Right renal cortex interstitium (tissue), 3 donors: ENCODE measurements around the gene ANKRD50. TPM values are rescaled to one million over a fixed set of nuclear protein-coding genes. Genes with fewer than 3 reads are reported as not detected.
A peak's percentile ranks its signal among the peaks of the same experiment; 100 is the strongest.

ENCODE experiments used
- DNase-seq, 3 donors: peaks; one replicate each; pipeline ENCODE4 v3.0.0-alpha.2; 2013; ENCODE audit warnings: low read depth in 3 of 3, low spot score in 2 of 3
- polyA plus RNA-seq, 3 donors: library from polyadenylated mRNA; unstranded; fragments of 120-200 nt; gene quantifications; one replicate each; pipeline ENCODE4 v1.2.1, GENCODE V29; 2013; ENCODE audit not compliant: insufficient read length in 3 of 3

The ANKRD50 gene
- polyA plus RNA-seq = 10 to 100 TPM; 39.5 to 47.2 (median 40.5) TPM

DNA sequence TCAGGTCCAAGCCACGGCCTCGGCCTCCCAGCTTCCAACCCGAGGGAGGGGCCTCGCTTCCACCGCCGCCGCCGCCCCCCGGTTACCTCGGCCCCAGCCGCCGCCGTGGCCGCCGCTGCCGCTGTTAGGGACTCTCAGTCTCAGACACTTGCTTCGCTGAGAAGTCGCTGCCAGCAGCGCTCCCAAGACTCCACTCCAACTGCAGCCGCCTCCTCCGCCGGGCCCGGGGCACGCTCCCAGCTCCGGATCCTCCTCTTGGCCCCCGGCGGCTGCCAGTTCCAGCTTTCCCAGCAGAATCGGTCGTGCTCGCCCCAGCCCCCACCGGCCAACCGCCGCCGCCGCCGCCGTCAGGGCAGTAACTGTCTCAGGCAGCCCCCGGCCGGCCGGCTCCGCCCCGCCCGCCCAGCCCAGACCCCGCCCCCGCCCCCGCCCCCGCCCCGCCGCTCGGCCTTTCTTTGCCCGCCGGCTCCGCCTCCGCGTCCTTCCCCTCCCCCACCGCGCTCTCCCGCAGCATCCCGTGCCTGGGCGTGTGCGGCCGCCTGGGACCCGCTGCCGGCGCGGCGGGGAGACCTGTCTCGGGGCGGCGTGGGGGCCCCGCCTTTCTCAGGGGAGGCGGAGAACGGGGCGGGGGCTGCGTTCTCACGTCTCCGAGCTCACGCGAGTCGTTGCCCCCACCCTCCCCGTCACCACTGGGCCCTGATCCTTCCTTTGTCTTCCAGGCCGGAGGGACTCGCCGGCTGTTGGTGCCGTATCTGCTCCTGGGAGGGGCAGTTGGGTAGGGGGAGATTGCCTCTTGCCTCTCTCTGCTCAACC is at the start of gene ANKRD50:
Gene ANKRD50 (minus strand): TSS at position 361 of the 813 bp plus-strand sequence. CDS start 2,221 bp downstream, outside the sequence.
- DNase-seq = peak; percentile 43 to 88 (median 78)

DNA sequence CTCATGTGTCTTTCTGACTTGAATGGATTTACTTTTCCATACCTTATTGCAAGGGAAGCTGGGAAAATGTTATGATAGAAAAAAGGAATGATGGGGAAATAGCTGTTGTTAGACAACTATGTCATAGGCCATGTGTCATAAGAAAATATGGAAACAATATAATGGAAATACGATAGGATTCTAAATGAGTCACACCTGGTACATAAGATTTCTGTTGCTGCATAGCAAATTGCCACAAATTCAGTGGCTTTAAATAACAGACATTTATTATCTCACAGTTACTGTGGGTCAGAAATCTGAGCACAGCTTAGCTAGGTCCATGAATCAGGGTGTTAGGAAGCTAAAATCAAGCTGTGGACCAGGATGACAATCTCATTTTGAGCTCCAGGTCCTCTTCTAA is 44.6 kb upstream of the ANKRD50 start:
- no peak for DNase-seq

DNA sequence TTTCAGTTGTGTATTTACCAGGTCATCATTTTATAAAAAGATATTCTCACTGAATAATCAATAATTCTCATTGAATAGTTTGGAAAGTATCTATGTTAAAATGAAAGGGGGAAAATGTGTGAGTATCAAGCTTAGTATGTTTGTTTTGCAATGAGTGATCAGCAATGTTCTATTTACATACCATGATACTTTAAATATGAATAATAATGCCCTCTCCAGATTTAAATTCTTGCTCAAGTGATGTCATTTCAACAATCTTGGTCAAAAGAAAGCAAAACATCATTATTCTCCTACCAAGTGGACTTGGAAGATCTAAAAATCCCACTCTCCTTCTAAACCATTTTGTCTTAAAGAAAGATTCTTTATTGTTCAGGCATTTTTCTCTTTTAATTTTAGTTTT is 42.1 kb upstream of the ANKRD50 start:
- no peak for DNase-seq

DNA sequence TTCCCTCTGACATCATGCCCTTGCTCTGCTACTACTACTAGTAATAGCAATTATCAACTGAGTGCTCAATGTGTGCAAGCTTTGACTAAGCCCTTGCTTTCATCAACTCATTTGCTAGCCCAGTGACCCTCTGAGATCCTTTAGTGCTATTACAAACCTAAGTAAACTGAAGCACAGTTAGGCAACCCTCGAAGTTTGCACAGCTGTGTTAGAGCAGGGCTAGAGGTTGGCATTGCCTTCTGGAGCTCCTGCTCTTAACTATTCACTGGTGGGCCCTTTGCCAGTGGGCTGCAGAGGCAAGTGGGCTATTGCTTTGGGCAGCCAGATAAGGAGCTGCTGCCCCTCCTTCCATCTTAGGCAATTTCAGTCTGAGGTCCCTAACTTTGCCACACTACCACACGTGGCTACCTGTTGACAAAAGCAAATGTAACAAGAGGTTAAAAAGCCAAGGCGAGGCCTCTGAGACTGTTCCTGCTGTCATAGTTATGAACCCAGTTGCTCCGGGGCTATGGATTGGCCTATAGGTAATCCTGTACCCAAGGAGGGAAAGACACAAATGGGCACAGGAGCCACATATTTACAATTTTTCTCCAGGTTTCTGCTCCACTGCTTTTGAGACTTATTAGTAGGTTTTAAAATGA is 41.5 kb upstream of the ANKRD50 start:
- DNase-seq = no peak

DNA sequence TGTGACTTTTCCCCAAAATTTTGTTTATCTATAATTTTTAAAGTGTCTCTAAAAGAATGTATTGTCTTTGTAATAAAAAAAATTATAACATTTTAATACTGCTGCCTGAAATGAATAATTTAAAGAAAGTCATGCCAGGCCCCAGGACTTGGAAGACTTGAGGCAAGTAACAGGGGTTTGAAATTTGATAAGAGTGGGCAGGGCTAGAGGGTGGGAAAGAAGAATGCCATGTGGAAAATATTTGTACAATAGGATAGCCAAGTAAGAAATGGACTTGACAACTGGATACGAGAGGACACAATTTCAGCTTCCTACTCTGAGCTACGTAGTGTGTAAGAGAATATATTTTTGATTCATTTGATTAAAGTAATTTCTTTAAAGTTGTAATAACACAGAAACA is 36.9 kb upstream of the ANKRD50 start:
- DNase-seq = no peak

DNA sequence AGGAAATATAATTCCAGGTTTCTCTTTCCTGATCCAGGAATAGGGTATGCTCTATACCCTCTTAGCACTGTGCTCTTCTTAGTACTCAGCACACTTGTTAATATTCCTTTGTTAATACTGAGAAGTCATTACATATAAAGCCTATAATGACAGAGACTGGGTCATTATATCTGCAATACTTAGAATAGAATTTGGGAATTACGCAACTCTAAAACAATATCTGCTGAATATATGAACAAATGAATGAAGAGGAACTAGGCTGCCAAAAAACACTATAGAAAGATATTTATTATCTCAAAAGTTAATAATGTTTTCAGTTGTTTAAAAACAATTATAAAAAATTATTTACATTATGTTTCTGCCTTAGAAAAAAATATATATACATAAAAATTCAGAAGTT is 36.4 kb upstream of the ANKRD50 start:
- DNase-seq = no peak

DNA sequence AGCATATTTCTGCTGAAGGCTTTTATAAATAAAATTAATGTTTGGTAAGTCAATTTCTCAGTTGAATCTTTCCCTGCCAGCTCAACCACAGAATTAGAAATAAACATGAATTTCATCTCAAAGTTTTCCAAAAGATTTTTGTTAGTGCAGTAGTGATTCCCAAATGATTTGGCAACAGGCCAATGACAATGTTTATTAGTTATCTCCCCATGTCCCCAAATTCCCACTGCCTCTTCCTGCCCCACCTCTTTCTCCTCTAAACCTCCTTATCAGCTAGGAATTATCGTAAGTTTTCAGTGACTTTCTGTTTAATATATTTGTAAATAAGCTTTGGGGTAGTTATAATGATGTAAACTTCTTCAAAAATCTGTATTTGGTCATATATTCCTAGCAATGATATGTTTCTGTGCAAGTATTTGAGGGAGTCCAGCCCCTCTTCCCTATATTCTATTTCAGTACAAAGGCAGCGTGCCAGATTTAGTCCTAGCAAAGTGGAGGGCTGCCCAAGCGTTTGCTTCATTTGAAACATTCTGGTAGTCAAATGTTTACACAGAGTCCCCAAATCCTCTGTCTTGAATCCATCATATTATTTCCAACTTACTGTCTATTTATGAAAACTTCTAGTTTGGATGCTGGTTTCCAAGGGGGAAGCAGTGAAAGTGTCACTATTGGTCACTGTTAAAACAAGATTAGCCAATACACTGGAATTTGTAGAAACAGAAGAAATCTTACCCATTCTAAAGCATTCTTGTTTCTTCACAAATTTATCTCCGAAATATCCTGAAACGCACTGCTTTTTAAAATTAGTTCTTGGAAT is 33.7 kb upstream of the ANKRD50 start:
- no peak for DNase-seq

DNA sequence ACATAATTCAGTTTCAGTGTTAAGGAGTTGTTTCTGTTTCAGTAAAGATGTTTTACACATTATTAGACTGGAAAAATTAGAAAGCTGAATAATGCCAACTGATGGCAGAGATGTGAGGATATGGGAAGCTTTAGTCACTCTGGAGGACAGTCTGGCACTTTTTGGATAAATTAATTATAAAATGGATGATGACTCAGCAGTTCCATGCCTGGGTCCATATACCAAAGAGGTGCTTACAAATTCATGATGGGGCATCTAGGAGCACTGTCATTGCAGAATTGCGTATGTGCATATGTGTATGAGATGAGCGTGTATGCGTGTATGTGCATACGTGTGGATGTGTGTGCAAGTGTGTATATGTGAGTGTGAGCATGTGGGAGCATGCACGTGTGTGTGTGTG is 31.2 kb upstream of the ANKRD50 start:
- DNase-seq = no peak

- no peak for DNase-seq
These were observed 28.0 kb upstream of the ANKRD50 start for GRCh38 chr4:124740501-124740900.

DNA sequence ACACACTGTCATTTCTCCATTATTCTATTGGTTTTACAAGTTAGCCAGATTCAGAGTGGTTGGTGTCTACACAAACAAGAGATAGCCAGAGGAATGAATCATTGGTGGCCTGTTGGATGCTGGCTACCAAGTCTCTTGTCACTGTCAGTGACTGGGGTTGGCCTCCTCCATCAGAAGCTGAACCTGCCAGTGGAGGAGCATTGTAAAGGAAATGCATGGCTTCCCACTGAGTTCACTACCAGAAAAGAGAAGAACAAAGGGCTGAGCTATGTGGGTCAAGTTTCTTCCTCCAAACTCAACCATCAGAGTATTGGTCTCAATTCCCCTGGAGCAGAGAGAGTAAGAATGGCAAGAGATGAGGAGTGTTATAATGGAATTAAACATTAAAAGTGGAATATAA is 26.5 kb upstream of the ANKRD50 start:
- no peak for DNase-seq

- no peak for DNase-seq
These were observed 25.1 kb upstream of the ANKRD50 start for GRCh38 chr4:124737619-124738018.

- DNase-seq = no peak
These were observed 24.0 kb upstream of the ANKRD50 start for GRCh38 chr4:124736526-124736925.

DNA sequence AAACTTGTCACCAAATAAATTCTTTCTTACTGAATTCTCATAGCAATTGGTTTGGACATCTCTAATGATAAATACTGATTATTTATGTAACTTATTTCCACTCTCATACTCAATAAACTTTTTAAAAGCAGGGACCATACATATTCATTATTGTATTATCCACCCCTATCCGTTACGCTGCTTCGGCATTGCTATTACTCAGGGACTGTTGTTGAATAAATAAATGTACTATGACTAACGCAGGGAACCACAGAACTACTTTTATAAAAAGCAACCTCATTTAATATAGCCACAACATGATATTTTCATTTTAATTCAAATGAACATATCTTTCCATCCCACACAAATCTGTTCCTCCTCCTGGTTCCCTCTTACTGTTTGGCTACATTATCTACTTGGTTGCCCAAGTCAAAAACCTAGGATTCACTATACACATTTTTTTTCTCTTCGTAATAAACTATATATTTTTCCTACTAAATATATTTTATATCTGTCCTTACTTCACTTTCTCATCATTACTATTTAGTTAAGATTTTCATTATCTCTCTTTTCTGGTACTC is 14.9 kb upstream of the ANKRD50 start:
- no peak for DNase-seq

GRCh38 chr4:124726269-124726668 is 13.7 kb upstream of the ANKRD50 start:
- DNase-seq = no peak

- no peak for DNase-seq
These were observed 9.5 kb upstream of the ANKRD50 start for GRCh38 chr4:124722071-124722470.

DNA sequence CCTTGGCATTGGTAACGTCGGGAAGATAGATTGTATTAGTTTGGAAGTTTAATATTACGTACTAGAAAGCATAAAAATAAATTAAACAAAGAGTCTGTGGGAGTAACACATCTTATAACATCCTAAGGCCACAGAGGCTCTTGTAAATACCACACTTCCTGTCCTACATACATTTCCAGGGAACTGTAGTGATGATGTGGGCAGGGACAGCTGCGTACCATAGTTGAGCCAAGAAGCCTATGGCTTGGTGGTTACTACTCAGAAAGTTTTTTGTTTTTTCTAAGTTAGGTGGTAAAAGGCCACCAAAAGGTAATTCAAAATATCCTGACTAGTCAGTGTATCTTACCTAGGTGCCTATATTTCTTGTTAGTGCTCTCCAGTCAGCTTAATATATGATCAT is 4.6 kb upstream of the ANKRD50 start:
- DNase-seq = no peak

GRCh38 chr4:124713185-124713592 is 657 bp upstream of the ANKRD50 start:
- peak; percentile 72 to 90 (median 76) for DNase-seq

- peak in 2 of 3 donors; percentile 44 to 60 for DNase-seq
These were observed 811 bp downstream of the ANKRD50 start for GRCh38 chr4:124711471-124712371.

DNA sequence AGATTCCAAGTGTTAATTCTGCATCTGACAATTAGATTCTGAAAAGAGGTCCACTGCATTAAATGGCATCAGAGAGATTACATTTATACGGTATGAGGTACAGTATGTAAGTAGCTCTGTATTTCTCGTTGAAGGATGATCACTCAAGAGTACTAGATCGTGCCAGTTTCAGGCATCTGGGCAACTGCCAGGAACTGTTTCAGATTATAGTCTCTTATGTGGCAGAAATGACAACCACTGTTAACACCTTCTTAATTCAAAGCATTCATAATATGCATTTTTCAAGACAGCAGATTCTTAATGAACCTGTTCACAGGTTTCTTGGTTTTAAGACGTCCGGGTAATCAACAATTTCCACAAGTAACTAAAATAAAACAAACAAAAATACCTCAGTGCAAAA is 1.6 kb downstream of the ANKRD50 start:
- DNase-seq = no peak
